GM12878 (cell line): ENCODE results near the gene SCD5. TPM values are rescaled to one million over a fixed set of nuclear protein-coding genes. Genes with fewer than 3 reads are reported as not detected.

ENCODE experiments used
- ATAC-seq: fragments of 200-7000 bp; cut with Tn5 transposase; 3 replicates; pipeline ENCODE4 v1.9.1; 2020; ENCODE audit warnings: mild to moderate bottlenecking, moderate library complexity
- BruUV-seq: library from RNA; stranded (reverse); fragments of 400-500 nt; replicated peaks from 2 replicates; lab custom pipeline; 2021; lab: Mats Ljungman, UMichigan
- CTCF ChIA-PET: fragments of 300-600 bp; sonication (Branson Sonifier 250); formaldehyde crosslinking; extraction: SDS; loops from one replicate; lab custom pipeline; 2021; ENCODE audit warnings: inconsistent platforms; lab: Yijun Ruan, JAX
- POLR2A ChIA-PET: fragments of 350-600 bp; formaldehyde crosslinking; extraction: SDS; loops from one replicate; lab custom pipeline; 2021; ENCODE audit warnings: inconsistent platforms; lab: Charles Lee
- RAD21 ChIA-PET: fragments of 300-600 bp; sonication (Branson Sonifier 250); formaldehyde crosslinking; loops from one replicate; lab custom pipeline; 2023; ENCODE audit warnings: antibody characterized with exemption; ENCODE audit not compliant: unreplicated experiment; lab: Charles Lee
- SMC1A ChIA-PET: fragments of 300-600 bp; sonication (Branson Sonifier 250); formaldehyde crosslinking; loops from one replicate; lab custom pipeline; 2023; ENCODE audit not compliant: unreplicated experiment, uncharacterized antibody; lab: Charles Lee
- DNase-seq: peaks from one replicate; pipeline ENCODE4 v3.0.0-alpha.2; 2011; ENCODE audit warnings: low read depth, low spot score
- FAIRE-seq: peaks from 3 replicates; lab custom pipeline; 2011; peaks lifted over from hg19 to GRCh38; lab: Jason Lieb, UNC
- H2AFZ ChIP-seq: 2 replicates; pipeline ENCODE4 v1.6.0; 2011; ENCODE audit warnings: low read depth, low read length, control low read depth; ENCODE audit not compliant: control insufficient read depth
- H3K27ac ChIP-seq: 2 replicates; pipeline ENCODE4 v1.5.1; 2011; ENCODE audit warnings: control low read depth; ENCODE audit not compliant: control insufficient read depth, insufficient read depth
- H3K27me3 ChIP-seq, 2 experiments: replicated peaks in 1 of 2; 2 replicates each; pipeline versions ENCODE4 v1.6.0 to v1.6.1; 2011; ENCODE audit warnings: low read length in 1 of 2; ENCODE audit not compliant: control insufficient read depth in 2 of 2, insufficient read depth in 2 of 2
- H3K36me3 ChIP-seq, 2 experiments: 2 replicates each; pipeline ENCODE4 v1.5.1; 2011; ENCODE audit warnings: low read length in 1 of 2; ENCODE audit not compliant: control insufficient read depth in 2 of 2, insufficient read depth in 2 of 2
- H3K4me1 ChIP-seq: 2 replicates; pipeline ENCODE4 v1.6.1; 2011; ENCODE audit warnings: mild to moderate bottlenecking, low read length, moderate library complexity, mixed read lengths; ENCODE audit not compliant: control insufficient read depth, insufficient read depth
- H3K4me2 ChIP-seq: 2 replicates; pipeline ENCODE4 v1.6.0; 2011; ENCODE audit warnings: control low read depth; ENCODE audit not compliant: control insufficient read depth, insufficient read depth
- H3K4me3 ChIP-seq: fragments of 200-600 bp; sonication (generic); 2 replicates; pipeline ENCODE4 v1.5.1; 2016
- H3K79me2 ChIP-seq: 2 replicates; pipeline ENCODE4 v1.6.0; 2011; ENCODE audit warnings: low read length; ENCODE audit not compliant: control insufficient read depth, insufficient read depth
- H3K9ac ChIP-seq: 2 replicates; pipeline ENCODE4 v1.8.0; 2011; ENCODE audit warnings: low read length, control low read depth, mixed read lengths; ENCODE audit not compliant: control insufficient read depth, insufficient read depth
- H3K9me3 ChIP-seq: replicated peaks from 3 replicates; pipeline ENCODE4 v1.5.1; 2011; ENCODE audit warnings: mild to moderate bottlenecking, low read length; ENCODE audit not compliant: control insufficient read depth, insufficient read depth
- H4K20me1 ChIP-seq: 2 replicates; pipeline ENCODE4 v1.6.0; 2011; ENCODE audit not compliant: control insufficient read depth, insufficient read depth
- BRCA1 ChIP-seq: IDR thresholded peaks from 2 replicates; pipeline ENCODE4 v1.6.1; 2011; ENCODE audit warnings: low read depth, low read length, improper control_type of control experiment
- CHD1 ChIP-seq: IDR thresholded peaks from 2 replicates; pipeline ENCODE4 v1.6.1; 2012; ENCODE audit warnings: low read depth, low read length, improper control_type of control experiment
- EP300 ChIP-seq, 2 experiments: fragments of 150-350 bp in 1 of 2; IDR thresholded peaks; 2 replicates each; pipeline ENCODE4 v1.6.1; 2011 to 2012; ENCODE audit warnings: low read depth in 2 of 2, low read length in 2 of 2, borderline replicate concordance in 1 of 2, improper control_type of control experiment in 1 of 2, inconsistent platforms in 1 of 2; ENCODE audit not compliant: control insufficient read depth in 1 of 2
- ESRRA ChIP-seq: IDR thresholded peaks from 2 replicates; pipeline ENCODE4 v1.6.1; 2012; ENCODE audit warnings: mild to moderate bottlenecking, low read length, improper control_type of control experiment
- JUNB ChIP-seq: IDR thresholded peaks from 2 replicates; pipeline ENCODE4 v1.6.1; 2016; ENCODE audit warnings: antibody characterized with exemption, mild to moderate bottlenecking
- JUND ChIP-seq: IDR thresholded peaks from 2 replicates; pipeline ENCODE4 v1.6.1; 2012; ENCODE audit warnings: low read depth, mild to moderate bottlenecking, low read length, improper control_type of control experiment, moderate library complexity
- NFIC ChIP-seq: IDR thresholded peaks from 2 replicates; pipeline ENCODE4 v1.6.1; 2012; ENCODE audit warnings: low read depth, mild to moderate bottlenecking, inconsistent platforms, low read length, moderate library complexity
- RB1 ChIP-seq: fragments of 450-650 bp; formaldehyde crosslinking; IDR thresholded peaks from 2 replicates; pipeline ENCODE4 v1.6.1; 2017; ENCODE audit warnings: mild to moderate bottlenecking, borderline replicate concordance
- RBBP5 ChIP-seq: fragments of 200-600 bp; sonication (generic); conservative IDR thresholded peaks from 2 replicates; pipeline ENCODE4 v1.6.1; 2016
- RELA ChIP-seq: fragments of 450-650 bp; IDR thresholded peaks from 2 replicates; pipeline ENCODE4 v1.8.0; 2014; ENCODE audit warnings: borderline replicate concordance; ENCODE audit not compliant: partially characterized antibody
- RFX5 ChIP-seq: IDR thresholded peaks from 2 replicates; pipeline ENCODE4 v1.6.1; 2011; ENCODE audit warnings: low read depth, low read length, improper control_type of control experiment
- SMAD1 ChIP-seq: fragments of 450-650 bp; IDR thresholded peaks from 2 replicates; pipeline ENCODE4 v1.6.1; 2018; ENCODE audit warnings: mild to moderate bottlenecking, low read depth; ENCODE audit not compliant: partially characterized antibody
- SMAD5 ChIP-seq: IDR thresholded peaks from 2 replicates; pipeline ENCODE4 v1.6.1; 2016; ENCODE audit warnings: antibody characterized with exemption, low read depth
- SMC3 ChIP-seq: IDR thresholded peaks from 2 replicates; pipeline ENCODE4 v1.6.1; 2011; ENCODE audit warnings: low read length, improper control_type of control experiment, borderline replicate concordance
- YY1 ChIP-seq: IDR thresholded peaks from 2 replicates; pipeline ENCODE4 v1.6.1; 2011; ENCODE audit warnings: low read depth, mild to moderate bottlenecking, low read length
- ZNF207 ChIP-seq: fragments of 450-650 bp; IDR thresholded peaks from 2 replicates; pipeline ENCODE4 v1.6.1; 2014; ENCODE audit warnings: antibody characterized with exemption, mild to moderate bottlenecking, borderline replicate concordance
- ZNF217 ChIP-seq: fragments of 450-650 bp; IDR thresholded peaks from 2 replicates; pipeline ENCODE4 v1.6.1; 2017; ENCODE audit warnings: antibody characterized with exemption, mild to moderate bottlenecking
- ZNF24 ChIP-seq: fragments of 450-650 bp; IDR thresholded peaks from 2 replicates; pipeline ENCODE4 v1.6.1; 2017; ENCODE audit warnings: antibody characterized with exemption, mild to moderate bottlenecking
- WGBS: methylation state at CpG from one replicate; pipeline ENCODE4 v1.1.6; 2016; ENCODE audit warnings: low lambda C conversion rate; ENCODE audit not compliant: insufficient replicate concordance, insufficient coverage; ENCODE audit errors: missing lambda C conversion rate; 5-methylcytosine and 5-hydroxymethylcytosine counted together
- in situ Hi-C: fragments of 300-500 bp; cut with MboI; formaldehyde crosslinking; loops from 9 replicates; pipeline ENCODE4 v1.14.3; 2018; ENCODE audit warnings: mixed read lengths
- intact Hi-C: fragments of 100-400 bp; cut with micrococcal nuclease; formaldehyde crosslinking; loops from one replicate; pipeline ENCODE4 v1.14.2; 2022; ENCODE audit not compliant: unreplicated experiment
- polyA plus RNA-seq, 11 experiments: library from polyadenylated mRNA; depleted of rRNA in 4 of 11; unstranded in 6 of 11; stranded (reverse) in 5 of 11; fragments of >200 nt; fragmentation: Nextera tagmentation in 4 of 11; fragmentation: Illumina TruSeq in 1 of 11; extraction: Ambion mirVana in 4 of 11; extraction: Trizol in 1 of 11; gene quantifications; 1 replicate in 1 of 11; 2 replicates in 10 of 11; pipeline versions ENCODE4 v1.2.1 to v1.2.3, GENCODE V29; 2011 to 2016; ENCODE audit warnings: inconsistent platforms in 2 of 11, missing spikeins in 2 of 11, low read depth in 1 of 11
- total RNA-seq, 4 experiments: library from RNA; depleted of rRNA in 3 of 4; stranded (reverse); fragments of >200 nt in 3 of 4; fragmentation: Illumina TruSeq in 1 of 4; extraction: Trizol in 1 of 4; gene quantifications; 2 replicates each; pipeline versions ENCODE4 v1.2.1 to v1.2.3, GENCODE V29; 2013 to 2021
- TF ChIP-seq, protein P1 (sequence below): fragments of 450-650 bp; IDR thresholded peaks from 2 replicates; pipeline ENCODE4 v1.6.1; 2017; ENCODE audit warnings: borderline replicate concordance

Gene SCD5
- total and polyA plus RNA-seq, 10 of the 15 experiments (the other 5 are each of a cell fraction or from before 2014, with no cell fraction given): 2.4 to 15.0 (median 4.2) TPM

DNA sequence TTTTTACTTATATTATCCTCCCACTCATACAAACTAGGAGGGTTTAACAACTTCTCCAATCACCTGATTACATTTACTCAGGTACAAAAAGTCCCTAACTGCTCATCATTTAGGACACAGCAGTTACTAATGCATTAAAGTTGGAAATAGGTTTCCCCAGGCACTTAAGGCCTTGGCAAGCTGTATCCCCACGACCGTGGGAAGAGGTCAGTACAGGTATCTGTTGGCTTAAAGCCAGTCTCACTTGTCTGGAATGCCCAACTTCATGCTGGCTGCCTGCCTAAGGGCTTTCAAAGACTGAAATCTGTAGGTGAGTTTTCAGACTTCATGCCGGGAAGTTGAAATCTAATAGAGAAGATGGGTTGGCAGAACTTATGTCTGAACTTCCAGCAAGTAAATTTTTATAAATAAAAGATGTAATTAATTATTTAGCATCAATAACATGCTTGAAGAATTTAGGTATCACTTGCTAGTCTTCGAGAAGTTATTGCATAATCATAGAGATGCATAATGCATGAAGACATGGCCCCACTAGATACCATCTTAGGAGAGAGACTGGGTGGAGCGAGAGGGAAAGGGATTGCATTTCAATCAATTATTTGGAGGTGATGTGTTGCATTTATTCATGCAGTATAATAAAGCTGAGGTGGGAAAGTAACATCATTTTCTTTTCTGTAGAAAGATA is 54.2 kb downstream of the SCD5 start:
- Histone ChIP-seq H3K27me3 (no peaks in the 10 kb centered on the region), H3K4me1 (no peaks in the 10 kb centered on the region), H2AFZ (no peak overlapping the region), H3K27ac (no peak overlapping the region), H3K79me2 (no peaks in the 10 kb centered on the region), H3K36me3 (no peaks in the 10 kb centered on the region), H3K4me2 (no peak overlapping the region), H3K9ac (no peak overlapping the region), H3K9me3 (no peaks in the 10 kb centered on the region), H4K20me1 (no peaks in the 10 kb centered on the region), H3K4me3 (no peak overlapping the region)
- in situ Hi-C loops (no loop called here), intact Hi-C loops (no loop called here)
- no peak for FAIRE-seq
- ChIA-PET SMC1A (no interaction called here), CTCF (interaction anchor here (0.7 kb wide), 1 partner anchor 15 kb away, joined by 3 read pairs; no protein-coding TSS in a partner anchor), RAD21 (no interaction called here), POLR2A (no interaction called here)
- 16% methylated on average over 5 of the region's 5 CpGs for WGBS
- TF ChIP-seq SMC3 (no peak), EP300 (IDR thresholded peaks at IDR 0.05; ENCODE audit: borderline replicate concordance in 1 of 2, control insufficient read depth in 1 of 2, low read depth in 2 of 2, low read length in 2 of 2) (no peak), NFIC (no peak), SMAD5 (no peak), RB1 (no peak), RFX5 (no peak), RBBP5 (no peak), RELA (no peak), ZNF24 (no peak), JUNB (no peak), BRCA1 (no peak), ZNF207 (no peak), CHD1 (no peak), ZNF217 (no peak), SMAD1 (no peak), YY1 (no peak), ESRRA (no peak), JUND (no peak)
- TF ChIP-seq, protein P1, sequence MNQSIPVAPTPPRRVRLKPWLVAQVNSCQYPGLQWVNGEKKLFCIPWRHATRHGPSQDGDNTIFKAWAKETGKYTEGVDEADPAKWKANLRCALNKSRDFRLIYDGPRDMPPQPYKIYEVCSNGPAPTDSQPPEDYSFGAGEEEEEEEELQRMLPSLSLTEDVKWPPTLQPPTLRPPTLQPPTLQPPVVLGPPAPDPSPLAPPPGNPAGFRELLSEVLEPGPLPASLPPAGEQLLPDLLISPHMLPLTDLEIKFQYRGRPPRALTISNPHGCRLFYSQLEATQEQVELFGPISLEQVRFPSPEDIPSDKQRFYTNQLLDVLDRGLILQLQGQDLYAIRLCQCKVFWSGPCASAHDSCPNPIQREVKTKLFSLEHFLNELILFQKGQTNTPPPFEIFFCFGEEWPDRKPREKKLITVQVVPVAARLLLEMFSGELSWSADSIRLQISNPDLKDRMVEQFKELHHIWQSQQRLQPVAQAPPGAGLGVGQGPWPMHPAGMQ: no peak
- no peak for DNase-seq
- ATAC-seq: no peak
- BruUV-seq: no TSS peak
